ENCODE measurements around the gene FILIP1. TPM values are rescaled to one million over a fixed set of nuclear protein-coding genes. Genes with fewer than 3 reads are reported as not detected.

The FILIP1 gene
- total RNA-seq, 2 donors from 2014 or later = 3.0 to 6.5 TPM

DNA sequence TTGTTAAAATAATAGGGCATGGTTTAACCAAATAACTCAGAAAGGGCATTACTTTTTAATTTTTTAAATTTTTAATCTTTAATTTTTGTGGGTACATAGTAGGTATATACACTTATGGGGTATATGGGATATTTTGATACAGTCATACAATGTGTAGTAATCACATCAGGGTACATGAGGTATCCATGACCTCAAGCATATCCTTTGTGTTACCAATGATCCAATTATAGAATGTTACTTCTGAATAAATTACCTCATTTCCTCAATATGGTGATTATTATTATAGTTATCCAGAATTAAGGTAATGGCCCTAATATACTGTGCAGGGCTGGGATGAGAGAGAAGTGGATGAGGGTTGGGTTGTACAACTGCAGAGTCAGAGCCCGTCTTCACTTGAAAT, 163.9 kb downstream of the FILIP1 start:
- intact Hi-C loops (cut with DNase I) = no loop called here
- Histone ChIP-seq H3K4me3 (no peak overlapping the region), H3K9me3 (no peaks in the 10 kb centered on the region), H3K36me3 (replicated peaks in 1 of 2; ENCODE audit: insufficient read depth in 1 of 2, low read depth in 2 of 2) (no peaks in the 10 kb centered on the region), H3K27ac (no peak overlapping the region), H3K27me3 (no peaks in the 10 kb centered on the region), H3K4me1 (no peaks in the 10 kb centered on the region)
- WGBS, 2 donors = 89 to 92% methylated on average over 1 of the region's 1 CpG
- no peak for DNase-seq
- no peak for TF ChIP-seq POLR2A (IDR thresholded peaks at IDR 0.05)
- TF ChIP-seq, protein P1, sequence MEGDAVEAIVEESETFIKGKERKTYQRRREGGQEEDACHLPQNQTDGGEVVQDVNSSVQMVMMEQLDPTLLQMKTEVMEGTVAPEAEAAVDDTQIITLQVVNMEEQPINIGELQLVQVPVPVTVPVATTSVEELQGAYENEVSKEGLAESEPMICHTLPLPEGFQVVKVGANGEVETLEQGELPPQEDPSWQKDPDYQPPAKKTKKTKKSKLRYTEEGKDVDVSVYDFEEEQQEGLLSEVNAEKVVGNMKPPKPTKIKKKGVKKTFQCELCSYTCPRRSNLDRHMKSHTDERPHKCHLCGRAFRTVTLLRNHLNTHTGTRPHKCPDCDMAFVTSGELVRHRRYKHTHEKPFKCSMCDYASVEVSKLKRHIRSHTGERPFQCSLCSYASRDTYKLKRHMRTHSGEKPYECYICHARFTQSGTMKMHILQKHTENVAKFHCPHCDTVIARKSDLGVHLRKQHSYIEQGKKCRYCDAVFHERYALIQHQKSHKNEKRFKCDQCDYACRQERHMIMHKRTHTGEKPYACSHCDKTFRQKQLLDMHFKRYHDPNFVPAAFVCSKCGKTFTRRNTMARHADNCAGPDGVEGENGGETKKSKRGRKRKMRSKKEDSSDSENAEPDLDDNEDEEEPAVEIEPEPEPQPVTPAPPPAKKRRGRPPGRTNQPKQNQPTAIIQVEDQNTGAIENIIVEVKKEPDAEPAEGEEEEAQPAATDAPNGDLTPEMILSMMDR (IDR thresholded peaks at IDR 0.05) = no peak
- ATAC-seq = no peak

DNA sequence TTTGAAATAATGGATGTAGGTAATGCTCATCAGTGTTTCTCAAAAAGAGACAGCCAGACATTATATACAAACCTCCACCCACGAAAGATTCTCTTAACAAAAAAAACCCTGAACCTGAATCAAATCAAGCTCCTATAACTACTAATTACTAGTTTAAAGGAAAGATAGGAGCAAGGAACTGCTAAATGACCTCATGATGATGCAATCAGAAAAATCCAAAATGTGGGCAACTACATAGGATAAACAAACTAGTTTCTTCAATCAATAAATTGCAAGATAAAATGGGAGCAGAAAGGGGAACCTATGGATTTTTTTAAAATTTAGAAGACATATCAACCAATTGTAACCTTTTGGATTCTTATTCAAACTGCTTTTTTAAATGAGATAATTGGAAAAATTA, 165.8 kb downstream of the FILIP1 start:
- H3K27ac ChIP-seq = no peak overlapping the region
- DNase-seq (no peak), ATAC-seq (no peak)
- WGBS, 2 donors = 67 to 86% methylated on average over 1 of the region's 1 CpG
- H3K4me3 ChIP-seq = no peak overlapping the region
- TF ChIP-seq POLR2A (IDR thresholded peaks at IDR 0.05) = no peak
- TF ChIP-seq, protein P1 (IDR thresholded peaks at IDR 0.05) = no peak
- H3K9me3 ChIP-seq = no peaks in the 10 kb centered on the region
- intact Hi-C loops (cut with DNase I) = no loop called here
- no peaks in the 10 kb centered on the region for H3K36me3 ChIP-seq (replicated peaks in 1 of 2; ENCODE audit: insufficient read depth in 1 of 2, low read depth in 2 of 2)
- H3K4me1 ChIP-seq = no peaks in the 10 kb centered on the region
- H3K27me3 ChIP-seq = no peaks in the 10 kb centered on the region

DNA sequence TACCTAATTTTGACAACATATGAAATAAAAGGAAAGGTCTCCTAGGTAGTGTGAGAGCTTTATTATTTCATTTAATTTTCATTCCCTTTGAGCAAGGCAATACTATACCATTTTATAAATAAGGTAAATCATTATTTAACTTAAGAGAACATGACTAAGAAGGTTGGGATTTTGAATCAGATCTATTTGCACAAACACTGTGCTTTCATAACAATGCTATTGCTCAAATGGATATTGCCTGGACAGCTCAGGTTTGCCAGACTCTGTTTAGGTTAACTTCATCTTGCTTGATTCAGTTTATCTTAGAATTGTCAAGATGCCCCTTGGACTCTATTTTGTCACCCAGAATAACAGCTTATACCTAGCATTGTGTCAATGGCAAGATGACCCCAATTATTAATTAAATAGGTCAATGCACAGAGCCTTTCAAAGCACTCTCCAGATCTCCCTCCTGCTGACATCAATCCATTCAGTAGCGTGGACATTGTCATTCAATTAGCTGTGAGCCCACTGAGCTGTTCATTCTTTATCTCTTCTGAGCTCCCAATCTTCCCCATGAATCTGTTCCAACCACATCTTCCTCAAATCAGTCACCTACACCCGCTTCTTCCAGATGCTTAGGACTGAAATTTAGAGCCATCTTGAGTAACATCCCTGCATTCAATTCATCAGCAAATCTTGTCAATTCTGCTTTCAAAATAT, 166.9 kb downstream of the FILIP1 start:
- 71 to 76% methylated on average over 2 of the region's 2 CpGs for WGBS, 2 donors
- no peak for TF ChIP-seq POLR2A (IDR thresholded peaks at IDR 0.05)
- TF ChIP-seq, protein P1 (IDR thresholded peaks at IDR 0.05) = no peak
- DNase-seq (no peak), ATAC-seq (no peak)
- Histone ChIP-seq H3K27me3 (no peaks in the 10 kb centered on the region), H3K4me3 (no peak overlapping the region), H3K4me1 (no peaks in the 10 kb centered on the region), H3K27ac (no peak overlapping the region), H3K36me3 (replicated peaks in 1 of 2; ENCODE audit: insufficient read depth in 1 of 2, low read depth in 2 of 2) (no peaks in the 10 kb centered on the region), H3K9me3 (no peaks in the 10 kb centered on the region)
- intact Hi-C loops (cut with DNase I) = no loop called here

DNA sequence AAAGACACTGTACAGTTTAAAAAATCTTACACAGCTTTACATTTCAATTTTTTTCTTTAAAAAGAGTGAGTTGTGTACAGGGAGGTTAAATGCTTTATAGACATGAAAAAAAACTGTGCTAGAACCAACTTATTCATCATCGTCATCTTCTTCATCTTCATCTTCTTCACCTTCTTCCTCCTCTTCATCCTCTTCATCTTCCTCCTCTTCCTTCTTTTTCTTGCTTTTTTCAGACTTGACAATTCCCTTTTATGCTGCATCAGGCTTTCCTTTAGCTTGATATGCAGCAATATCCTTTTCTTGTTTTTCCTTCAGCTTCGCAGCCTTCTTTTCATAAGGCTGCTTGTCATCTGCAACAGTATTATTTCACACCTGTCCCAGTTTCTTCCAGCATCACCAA, 174.7 kb downstream of the FILIP1 start:
- no peaks in the 10 kb centered on the region for H3K4me1 ChIP-seq
- H3K9me3 ChIP-seq = no peaks in the 10 kb centered on the region
- TF ChIP-seq, protein P1 (IDR thresholded peaks at IDR 0.05) = no peak
- TF ChIP-seq POLR2A (IDR thresholded peaks at IDR 0.05) = no peak
- no peaks in the 10 kb centered on the region for H3K36me3 ChIP-seq (replicated peaks in 1 of 2; ENCODE audit: insufficient read depth in 1 of 2, low read depth in 2 of 2)
- no peaks in the 10 kb centered on the region for H3K27me3 ChIP-seq
- H3K4me3 ChIP-seq = no peak overlapping the region
- intact Hi-C loops (cut with DNase I) = no loop called here
- ATAC-seq = no peak
- WGBS, 2 donors = 70 to 98% methylated on average over 2 of the region's 2 CpGs
- DNase-seq = no peak
- no peak overlapping the region for H3K27ac ChIP-seq

Data from body of pancreas (tissue), 4 donors.